ENCODE results near the gene AEBP2.
"Not testable (repeated sequence)": the region's sequence is repeated elsewhere in the genome, so short reads cannot be mapped to it uniquely, and the experiment has no call there.

AEBP2 gene

DNA sequence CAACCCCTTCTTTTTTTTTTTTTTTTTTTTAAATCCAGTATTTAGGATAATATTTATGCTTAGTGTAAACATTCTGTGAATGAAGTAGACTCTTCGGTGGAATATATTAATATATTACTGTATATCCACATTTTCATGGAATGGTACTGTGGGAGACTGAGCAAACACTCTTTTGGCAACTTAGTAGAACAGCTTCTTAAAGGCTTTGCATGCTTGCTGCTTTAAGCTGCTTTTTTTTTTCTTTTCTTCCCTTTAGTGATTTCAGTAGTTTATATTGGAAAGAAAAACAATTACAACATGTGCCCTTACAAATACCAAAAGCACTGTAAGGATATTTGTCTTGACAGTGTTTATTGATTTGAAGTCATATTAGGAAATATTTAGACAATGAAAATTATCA is 78.9 kb downstream of the AEBP2 start:
- DNase-seq = no peak

DNA sequence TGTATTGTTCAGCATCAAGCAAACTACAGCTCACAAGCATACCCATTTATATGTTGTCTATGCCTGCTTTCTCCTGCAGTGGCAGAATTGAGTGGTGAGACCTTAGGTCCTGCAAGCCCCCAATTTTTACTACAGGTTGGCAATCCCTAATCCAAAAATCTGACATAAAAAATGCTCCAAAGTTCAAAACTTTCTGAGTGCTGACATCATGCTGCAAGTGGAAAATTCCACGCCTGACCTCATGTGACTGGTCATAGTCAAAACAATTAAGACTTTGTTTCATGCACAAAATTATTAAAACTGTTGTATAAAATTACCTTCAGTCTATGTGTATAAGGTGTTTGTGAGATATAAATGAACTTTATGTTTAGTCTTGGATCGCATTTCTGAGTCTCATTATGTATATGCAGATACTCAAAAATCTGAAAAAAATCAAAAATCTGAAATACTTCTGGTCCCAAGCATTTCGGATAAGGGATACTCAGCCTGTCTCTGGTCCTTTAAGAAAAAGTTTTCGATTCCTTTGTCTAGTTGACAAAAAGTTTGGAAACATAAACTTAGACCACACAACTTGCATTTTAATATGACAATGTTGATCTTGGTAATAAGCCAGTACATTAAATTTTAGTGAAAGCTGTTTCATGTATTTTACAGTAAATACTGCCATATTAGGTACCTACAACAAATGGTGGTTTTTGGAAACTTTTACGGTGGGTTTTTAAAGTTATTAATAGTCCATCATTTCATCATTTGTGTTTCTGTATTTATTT is 81.5 kb downstream of the AEBP2 start:
- no peak for DNase-seq

DNA sequence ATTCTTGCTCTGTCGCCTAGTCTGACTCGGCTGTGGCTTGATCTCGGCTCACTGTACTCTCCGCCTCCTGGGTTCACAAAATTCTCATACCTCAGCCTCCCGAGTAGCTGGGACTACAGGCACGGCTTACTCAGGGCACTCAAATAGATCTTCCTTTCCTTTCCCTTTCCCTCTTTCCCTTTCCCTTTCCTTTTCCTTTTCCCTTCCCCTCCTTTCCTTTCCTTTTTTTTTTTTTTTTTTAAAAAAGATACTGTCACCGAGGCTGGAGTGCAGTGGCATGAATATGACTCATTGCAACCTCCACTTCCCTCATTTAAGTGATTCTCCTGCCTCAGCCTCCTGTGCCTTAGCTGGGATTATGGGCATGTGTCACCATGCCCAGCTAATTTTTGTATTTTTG is 86.0 kb downstream of the AEBP2 start:
- no peak for DNase-seq

DNA sequence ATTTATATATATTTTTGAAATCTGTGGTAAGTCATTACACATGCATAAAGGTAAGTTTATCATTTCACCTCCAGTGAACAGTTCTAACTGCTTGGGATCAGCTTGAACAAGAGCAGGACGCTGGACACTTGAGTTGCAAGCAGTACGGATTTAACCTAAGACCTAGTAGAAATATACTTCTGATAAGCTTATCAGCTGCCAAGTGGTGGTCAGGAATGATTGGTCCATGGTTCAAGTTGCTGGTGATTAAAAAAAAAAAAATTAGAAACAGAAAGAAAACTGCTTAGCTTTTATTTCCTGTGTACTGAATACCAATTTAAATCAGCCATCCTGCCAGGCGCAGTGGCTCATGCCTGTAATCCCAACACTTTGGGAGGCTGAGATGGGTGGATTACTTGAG is 88.6 kb downstream of the AEBP2 start:
- DNase-seq = no peak

DNA sequence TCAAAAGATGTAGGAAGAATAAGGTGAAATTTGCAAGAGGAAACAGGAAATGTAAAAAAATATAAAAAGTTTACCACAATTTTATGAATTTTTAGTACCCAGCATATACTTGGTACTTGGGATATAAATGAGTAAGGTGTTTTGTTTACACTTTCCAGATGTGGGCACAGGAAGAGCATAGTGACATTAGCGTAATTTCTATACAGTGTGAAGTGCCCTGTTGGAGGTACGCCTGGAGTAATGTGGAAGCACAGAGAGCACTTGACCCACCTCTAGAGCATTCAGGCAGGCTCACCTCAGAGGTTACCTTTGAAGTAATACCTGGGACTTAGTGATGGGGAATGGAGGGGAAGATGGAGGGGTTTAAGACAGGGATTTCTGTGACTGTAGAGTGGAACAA is 89.5 kb downstream of the AEBP2 start:
- no peak for DNase-seq

DNA sequence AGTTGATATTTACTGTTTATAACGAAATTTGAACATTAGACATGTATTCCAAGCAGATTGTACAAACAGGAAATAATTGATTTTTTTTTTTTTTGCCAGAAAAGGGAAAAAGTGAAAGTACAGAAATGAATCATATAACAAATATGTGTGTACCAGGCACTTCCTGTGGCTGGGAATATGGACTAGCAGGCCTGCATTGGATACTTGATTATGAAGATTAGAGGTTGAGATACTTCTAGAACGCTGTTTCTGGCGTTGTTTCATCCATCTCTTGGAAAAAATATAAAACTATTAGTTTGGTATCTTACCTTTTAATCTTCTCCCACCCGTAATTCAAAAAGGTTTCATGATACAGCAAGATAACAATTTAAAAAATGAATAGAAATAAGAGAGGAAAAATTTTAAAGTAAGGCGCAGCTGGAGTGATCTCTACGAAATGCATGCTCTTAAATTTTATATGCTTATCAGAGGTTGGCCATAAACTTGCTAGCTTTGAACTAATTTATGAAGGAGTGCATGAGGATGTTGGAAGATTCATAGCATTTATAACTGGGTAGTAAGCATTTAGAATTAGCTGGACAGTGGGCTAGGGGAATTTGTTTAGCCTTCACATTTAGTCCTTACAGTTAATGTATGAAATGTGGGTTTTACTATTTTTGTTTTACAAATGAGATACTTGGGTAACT is 90.8 kb downstream of the AEBP2 start:
- DNase-seq = no peak

DNA sequence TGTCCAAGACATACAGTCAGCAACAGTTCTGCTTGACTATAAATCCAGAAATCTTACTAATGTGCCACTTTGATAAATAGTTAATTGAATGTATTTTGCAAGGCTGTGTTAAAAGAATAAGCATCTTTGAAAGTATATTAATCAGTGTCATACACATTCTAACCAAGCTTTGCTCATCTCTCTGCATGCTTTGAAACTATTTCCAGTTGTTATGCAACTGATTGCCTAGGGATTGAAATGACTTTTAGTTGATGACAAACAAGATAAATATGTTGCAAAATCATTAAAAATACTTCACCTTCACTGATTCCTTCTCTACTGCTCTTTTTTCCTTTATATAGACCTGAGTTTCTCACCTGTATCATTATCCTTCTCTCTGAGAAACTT is 91.3 kb downstream of the AEBP2 start:
- no peak for DNase-seq

DNA sequence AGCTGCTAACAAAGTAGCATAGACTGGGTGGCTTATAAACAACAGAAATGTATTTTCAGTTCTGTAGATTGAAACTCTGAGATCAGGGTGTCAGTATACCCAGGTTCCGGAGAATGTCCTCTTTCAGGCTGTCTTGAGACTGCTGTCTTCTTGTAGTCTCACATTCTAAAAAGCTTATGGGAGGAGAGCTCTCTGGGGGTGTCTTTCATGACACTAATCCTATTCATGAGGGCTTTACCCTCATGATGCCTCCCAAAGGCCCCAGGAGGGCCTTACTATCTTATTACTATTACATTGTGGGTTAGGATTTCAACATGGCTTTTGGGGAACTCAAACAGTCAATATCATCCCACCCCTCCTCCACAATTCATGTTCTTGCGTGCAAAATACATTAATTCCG is 94.3 kb downstream of the AEBP2 start:
- no peak for DNase-seq

DNA sequence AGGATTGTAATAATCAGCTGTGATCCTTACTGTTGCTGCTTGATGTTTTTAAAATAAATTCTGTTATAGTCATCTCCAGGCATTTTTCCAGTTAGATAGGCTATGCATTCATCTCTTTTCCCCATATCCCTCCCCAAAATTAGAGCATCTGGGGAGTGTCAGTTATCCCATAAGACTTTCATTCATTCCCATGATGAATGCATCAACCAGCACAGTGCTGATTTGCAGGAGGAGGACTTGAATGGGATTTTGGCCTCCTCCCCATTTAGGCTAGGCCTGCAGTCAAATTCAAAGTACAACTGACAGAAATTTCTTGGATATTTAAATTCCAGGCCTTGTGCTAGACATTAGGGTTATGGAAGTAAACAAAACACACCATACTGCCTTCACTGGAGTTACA is 99.8 kb downstream of the AEBP2 start:
- no peak for DNase-seq

DNA sequence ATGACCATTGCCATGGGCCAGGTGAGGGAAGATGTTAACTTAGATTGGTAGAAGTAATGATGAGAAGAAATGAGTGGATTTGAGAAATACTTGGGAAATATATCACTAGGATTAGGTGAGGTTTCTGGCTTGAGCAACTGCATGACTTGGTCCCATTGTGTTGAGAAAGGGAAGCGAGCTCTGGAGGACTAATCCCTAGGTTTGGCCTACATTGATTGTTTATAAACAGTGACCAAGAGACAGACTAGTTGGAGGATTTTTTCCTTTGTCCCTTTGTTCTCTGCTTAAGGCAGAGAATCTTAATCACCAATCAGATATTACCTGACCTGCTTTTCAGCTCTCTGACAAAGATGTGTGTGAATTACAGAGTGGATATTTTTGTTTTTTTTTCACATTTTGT is 100.5 kb downstream of the AEBP2 start:
- DNase-seq = no peak

DNA sequence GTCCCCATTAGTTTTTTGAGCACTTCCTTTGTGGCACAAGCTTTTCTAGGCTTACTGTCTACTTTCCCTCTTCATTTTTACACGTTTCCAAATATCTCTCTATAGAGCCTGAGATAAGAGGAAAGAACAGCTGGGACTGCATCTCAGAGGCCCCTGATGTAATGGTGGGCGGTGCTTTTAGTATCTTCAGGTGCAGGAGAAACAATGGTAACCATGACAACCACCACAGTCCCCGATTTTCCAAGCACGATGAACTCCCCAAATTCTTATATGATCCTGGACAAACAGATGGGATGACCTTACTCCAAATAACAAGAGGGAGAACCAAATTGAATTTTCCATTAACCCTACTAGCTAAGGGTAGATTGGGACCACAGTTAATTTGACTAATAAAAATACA is 103.3 kb downstream of the AEBP2 start:
- DNase-seq = no peak

DNA sequence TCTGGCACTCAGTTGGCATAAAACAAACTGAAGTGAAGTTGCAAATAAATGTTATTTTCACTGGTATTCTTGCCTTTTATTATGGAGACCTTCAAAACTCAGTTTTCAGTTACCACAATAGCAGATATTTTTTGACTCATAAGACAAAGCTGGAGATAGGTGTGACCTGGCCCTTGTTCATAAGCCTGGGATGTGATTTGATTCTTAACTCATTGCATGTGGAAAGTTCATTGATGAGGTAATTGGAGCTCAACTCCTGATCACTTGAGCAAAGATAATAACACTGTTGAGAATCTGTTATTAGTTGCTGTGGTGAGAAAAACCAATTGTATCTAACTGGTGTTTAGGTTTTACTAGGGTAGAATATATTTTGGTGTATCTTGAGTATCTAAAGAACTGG is 105.1 kb downstream of the AEBP2 start:
- no peak for DNase-seq

DNA sequence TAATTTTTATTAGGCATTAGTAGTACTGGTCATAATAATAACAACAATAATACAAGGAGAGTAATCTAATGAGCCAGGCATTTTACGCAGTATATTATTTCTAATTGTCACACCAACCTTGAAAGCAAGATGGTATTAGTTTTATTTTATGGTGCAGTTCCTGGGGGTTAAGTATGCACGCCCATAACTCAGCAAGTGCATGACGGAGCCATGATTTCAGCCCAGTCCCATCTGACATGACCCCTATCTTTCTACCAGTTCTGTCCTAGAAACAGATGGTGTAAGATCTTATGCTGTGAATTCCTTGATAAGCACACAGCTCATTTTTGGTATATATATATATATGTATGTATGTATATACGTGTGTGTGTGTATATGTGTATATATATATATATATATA is 106.0 kb downstream of the AEBP2 start:
- DNase-seq = no peak

DNA sequence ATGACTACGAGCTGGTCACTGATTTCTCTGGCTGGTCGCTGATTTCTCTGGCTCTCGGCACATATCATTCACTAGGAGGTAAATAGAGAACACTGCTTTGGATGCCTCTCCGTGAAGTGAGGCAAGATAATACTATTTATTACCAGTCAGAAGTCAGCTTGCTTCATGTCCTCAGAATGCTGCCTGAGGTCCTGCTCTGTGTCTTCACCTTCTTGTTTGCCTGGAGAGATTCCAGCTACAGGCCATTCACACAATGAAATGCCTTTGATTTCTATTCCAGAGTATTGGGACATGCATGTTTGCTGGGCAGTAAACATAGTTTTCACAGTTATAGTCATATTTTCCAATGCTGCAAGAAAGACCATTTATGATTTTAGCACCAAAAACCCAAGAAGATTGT is 106.7 kb downstream of the AEBP2 start:
- no peak for DNase-seq

DNA sequence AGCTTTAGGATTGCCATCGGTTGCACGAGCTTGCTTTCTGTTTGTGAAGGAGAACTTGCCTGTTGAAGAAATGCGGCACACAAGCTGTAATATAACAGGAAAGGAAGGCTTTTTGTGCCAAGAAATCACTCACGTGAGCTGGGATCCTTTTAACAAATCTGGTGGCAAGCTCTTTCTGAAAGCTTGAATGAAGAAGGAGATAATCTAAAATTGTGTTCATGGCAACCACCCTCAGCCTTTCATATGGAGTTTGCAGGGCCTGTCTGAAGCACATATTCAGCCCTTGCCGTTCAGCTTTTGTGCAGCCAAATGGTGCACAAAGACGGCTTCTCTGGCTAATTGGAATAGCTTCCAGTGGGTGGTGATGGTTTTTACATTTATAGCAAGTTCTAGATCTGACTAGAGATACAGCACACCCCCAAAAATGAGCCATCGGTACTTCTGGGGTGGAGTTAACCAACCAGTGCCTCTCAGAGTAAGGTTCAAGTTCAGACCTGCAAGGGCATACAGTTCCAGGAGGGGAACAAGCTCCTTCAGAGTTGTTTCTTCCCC is 107.4 kb downstream of the AEBP2 start:
- no peak for DNase-seq

DNA sequence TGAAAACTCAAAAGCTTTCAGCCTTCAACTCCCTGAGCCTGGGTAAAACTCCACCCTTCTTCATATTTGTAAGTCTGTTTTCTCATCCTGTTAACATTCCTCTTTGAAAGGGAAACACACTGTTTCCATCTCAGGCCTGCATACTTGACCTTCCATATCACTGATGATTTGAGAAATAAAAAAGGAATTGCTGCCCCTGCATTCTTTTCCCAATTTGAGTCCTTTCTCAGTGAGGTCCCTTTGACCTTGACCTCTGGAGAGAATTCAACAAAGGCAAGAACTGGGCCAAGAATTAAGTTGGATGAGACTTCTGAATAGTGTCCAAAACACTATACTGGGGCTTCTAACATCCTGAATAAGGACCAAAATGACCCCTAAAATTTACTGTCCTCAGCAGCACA is 108.0 kb downstream of the AEBP2 start:
- DNase-seq = no peak

DNA sequence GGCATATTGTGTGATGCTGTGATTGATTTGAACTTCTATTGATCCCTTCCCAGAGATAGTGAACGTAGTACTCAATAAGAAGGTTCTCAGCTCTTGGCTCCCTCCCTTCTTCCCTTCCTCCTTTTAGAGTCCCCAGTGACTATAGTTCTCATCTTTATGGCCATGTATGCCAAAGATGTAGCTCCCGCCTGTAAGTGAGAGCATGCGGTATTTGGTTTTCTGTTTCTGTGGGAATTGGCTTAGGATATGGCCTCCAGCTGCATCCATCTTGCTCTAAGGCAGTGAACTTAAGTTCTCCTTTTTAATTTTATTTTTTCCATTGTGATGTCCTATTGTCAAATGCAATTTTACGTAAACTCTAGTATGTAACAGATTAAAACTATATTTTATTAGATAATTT is 109.5 kb downstream of the AEBP2 start:
- no peak for DNase-seq

DNA sequence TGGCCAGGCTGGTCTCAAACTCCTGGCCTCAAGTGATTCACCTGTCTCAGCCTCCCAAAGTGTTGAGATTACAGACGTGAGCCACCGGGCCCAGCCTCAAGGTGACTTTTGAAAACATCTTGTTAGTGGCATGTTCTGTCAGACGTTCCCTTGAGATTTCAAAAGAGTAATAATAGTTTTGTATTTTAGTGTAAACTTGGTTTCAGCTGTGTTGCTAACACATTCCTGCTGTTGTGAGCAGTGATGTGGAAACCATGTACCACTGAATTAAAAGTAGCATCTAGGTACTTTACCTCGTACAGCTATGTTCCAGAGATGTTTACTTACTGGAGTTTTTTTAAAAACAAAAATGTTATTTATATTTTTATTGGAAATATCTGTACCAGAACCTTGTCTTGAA is 111.3 kb downstream of the AEBP2 start:
- DNase-seq = no peak

DNA sequence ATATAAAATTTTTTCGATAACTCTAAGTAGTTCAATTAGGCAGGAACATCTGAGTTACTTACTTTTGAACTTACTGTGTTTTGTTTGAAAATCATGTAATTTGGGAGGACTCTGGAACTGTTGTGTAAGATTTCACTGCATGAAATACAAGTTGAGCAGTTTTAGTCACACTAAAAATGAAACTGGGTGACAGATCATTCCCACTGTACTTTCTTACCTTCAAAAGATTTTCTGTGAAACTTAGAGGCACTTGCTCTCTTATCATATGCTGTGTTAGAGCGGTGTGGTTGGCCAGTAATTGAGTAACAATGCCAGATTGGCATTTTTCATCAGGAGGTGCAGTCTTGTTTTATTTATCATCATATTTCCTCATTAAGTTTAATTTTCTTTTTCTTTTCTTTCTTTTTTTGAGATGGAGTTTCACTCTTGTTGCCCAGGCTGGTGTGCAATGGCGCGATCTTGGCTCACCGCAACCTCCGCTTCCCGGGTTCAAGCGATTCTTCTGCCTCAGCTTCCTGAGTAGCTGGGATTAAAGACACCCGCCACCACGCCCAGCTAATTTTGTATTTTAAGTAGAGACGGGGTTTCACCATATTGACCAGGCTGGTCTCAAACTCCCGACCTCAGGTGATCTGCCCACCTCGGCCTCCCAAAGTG is 113.3 kb downstream of the AEBP2 start:
- not testable (repeated sequence) for DNase-seq

DNA sequence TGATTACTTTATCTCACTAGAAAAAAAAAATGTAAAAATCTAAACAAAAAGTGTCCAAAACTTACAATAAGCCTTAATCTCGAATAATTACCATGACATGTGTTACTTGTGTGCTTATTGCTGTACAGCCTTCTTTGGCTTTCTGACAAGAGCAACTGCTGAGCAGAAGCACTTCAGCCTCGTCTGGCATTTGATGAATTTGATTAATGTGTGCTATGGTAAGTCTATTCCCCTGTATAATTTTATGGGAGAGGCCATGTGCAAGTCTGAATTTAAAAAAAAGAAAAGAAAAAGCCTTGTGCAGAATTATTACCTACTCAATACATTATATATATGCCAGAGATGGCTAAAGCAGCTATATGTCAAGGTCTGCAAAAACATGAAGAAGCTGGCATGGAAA is 113.9 kb downstream of the AEBP2 start:
- no peak for DNase-seq

DNA sequence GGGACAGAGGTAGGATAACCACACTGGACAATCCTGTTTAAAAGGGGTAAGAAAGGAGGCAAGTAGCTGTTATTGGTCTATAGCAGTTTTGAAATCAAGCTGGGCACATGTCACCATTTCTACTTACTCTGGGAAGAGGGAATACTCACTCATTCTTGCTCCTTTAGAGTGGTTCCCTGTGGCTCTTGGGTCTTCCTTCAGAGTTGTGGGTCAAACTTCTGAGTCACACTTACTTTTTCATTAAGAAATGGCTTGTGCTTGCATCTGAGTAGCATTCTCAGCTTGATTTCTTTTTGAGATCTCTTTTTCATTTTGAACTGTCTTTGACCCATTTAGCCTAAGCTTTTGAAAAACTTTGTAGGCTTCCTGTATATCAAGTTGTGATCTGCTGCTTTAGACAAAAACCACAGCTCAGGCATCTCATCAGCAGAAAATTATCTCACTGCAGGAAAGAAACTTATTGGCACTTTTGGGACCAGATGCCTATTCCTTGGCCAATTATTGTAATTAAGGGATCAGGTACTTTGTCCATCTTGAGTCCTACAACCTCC is 122.2 kb downstream of the AEBP2 start:
- no peak for DNase-seq

Data from stimulated activated CD4-positive, alpha-beta T cell treated with anti-CD3 and anti-CD28 coated beads, Interleukin-4, amount 100 ng/mL, for 1 hour (primary cell).